Activated CD8-positive, alpha-beta memory T cell treated with anti-CD3 and anti-CD28 coated beads, Interleukin-2, amount 10 ng/mL, durations not matched to agents 7 days and 5 days (primary cell): Measurements from ENCODE around the gene NPBWR2. TPM values are rescaled to one million over a fixed set of nuclear protein-coding genes. Genes with fewer than 3 reads are reported as not detected.
A peak's percentile ranks its signal among the peaks of the same experiment; 100 is the strongest.

Source experiments
- ATAC-seq: fragments of 150-1000 bp; cut with Tn5 transposase; one replicate; pipeline ENCODE4 v1.10.0; 2021; ENCODE audit warnings: moderate library complexity
- CTCF ChIA-PET: fragments of 350-600 bp; sonication (Branson Sonifier 250); formaldehyde crosslinking; loops from one replicate; lab custom pipeline; 2021; ENCODE audit warnings: antibody characterized with exemption; lab: Charles Lee
- DNase-seq: peaks from one replicate; pipeline ENCODE4 v3.0.0-alpha.2; 2020
- H3K27ac Mint-ChIP-seq: one replicate; pipeline ENCODE4 v1.8.0; 2021; ENCODE audit warnings: mild to moderate bottlenecking, mixed read lengths
- H3K27me3 Mint-ChIP-seq: one replicate; pipeline ENCODE4 v1.8.0; 2021; ENCODE audit warnings: mixed read lengths
- H3K36me3 Mint-ChIP-seq: one replicate; pipeline ENCODE4 v1.8.0; 2021; ENCODE audit warnings: mild to moderate bottlenecking, mixed read lengths
- H3K4me1 Mint-ChIP-seq: one replicate; pipeline ENCODE4 v1.8.0; 2021; ENCODE audit warnings: mixed read lengths
- H3K4me3 Mint-ChIP-seq: one replicate; pipeline ENCODE4 v1.8.0; 2021; ENCODE audit warnings: mild to moderate bottlenecking, moderate library complexity, mixed read lengths
- H3K9me3 Mint-ChIP-seq: one replicate; pipeline ENCODE4 v1.8.0; 2022; ENCODE audit warnings: low read depth, mixed read lengths
- total RNA-seq, 2 experiments: library from RNA; stranded (reverse); gene quantifications; one replicate each; pipeline ENCODE4 v1.2.3, GENCODE V29; 2021

The NPBWR2 gene
- total RNA-seq, 2 experiments from 2014 or later = not detected

GRCh38 chr20:64079273-64080012 lies 27.9 kb downstream of the NPBWR2 start, which contains the start of gene RGS19:
Gene RGS19 (minus strand): TSS chr20:64079518. CDS start chr20:64076886, 2,632 bp downstream.
- peaks cover 40% of the 10 kb centered on the region for H3K4me1 Mint-ChIP-seq
- peaks cover 17% of the 10 kb centered on the region for H3K36me3 Mint-ChIP-seq
- H3K4me3 Mint-ChIP-seq = peak within 1 kb of the TSS; percentile 87
- ATAC-seq (peak; percentile 52), DNase-seq (peak; percentile 85)
- CTCF ChIA-PET = interaction anchor here (1.0 to 8.4 kb wide), 9 partner anchors 12 to 542 kb away, joined by 5 to 110 read pairs (median 8); partner anchors contain the start of genes PRPF6 and PTK6
- peak within 1 kb of the TSS; percentile 88 for H3K27ac Mint-ChIP-seq
- H3K27me3 Mint-ChIP-seq = peaks cover 12% of the 10 kb centered on the region
- H3K9me3 Mint-ChIP-seq = no peaks in the 10 kb centered on the region

GRCh38 chr20:64078934-64079272 lies 28.5 kb downstream of the NPBWR2 start:
- CTCF ChIA-PET = interaction anchor here (0.5 to 8.4 kb wide), 10 partner anchors 12 to 541 kb away, joined by 3 to 110 read pairs (median 7); partner anchors contain the start of genes PRPF6 and PTK6
- ATAC-seq (no peak), DNase-seq (no peak)
- Mint-ChIP-seq H3K27me3 (peaks cover 8% of the 10 kb centered on the region), H3K9me3 (no peaks in the 10 kb centered on the region), H3K36me3 (peaks cover 21% of the 10 kb centered on the region), H3K27ac (peak overlapping the region; percentile 88), H3K4me3 (peak overlapping the region; percentile 87), H3K4me1 (peaks cover 41% of the 10 kb centered on the region)

- Mint-ChIP-seq H3K9me3 (no peaks in the 10 kb centered on the region), H3K36me3 (peaks cover 24% of the 10 kb centered on the region), H3K4me1 (peaks cover 43% of the 10 kb centered on the region), H3K4me3 (peak overlapping the region; percentile 87), H3K27ac (peak overlapping the region; percentile 88), H3K27me3 (peaks cover 6% of the 10 kb centered on the region)
- CTCF ChIA-PET = interaction anchor here (0.7 to 8.4 kb wide), 11 partner anchors 8 to 541 kb away, joined by 3 to 110 read pairs (median 5); partner anchors contain the start of genes LIME1, PRPF6 and PTK6
- peak; percentile 59 for ATAC-seq
- DNase-seq = peak; percentile 89
Measured at GRCh38 chr20:64077876-64078551, 29.4 kb downstream of the NPBWR2 start.

GRCh38 chr20:64077541-64077875 lies 29.9 kb downstream of the NPBWR2 start:
- Mint-ChIP-seq H3K27ac (peak overlapping the region; percentile 88), H3K27me3 (peaks cover 4% of the 10 kb centered on the region), H3K4me1 (peaks cover 43% of the 10 kb centered on the region), H3K4me3 (peak overlapping the region; percentile 87), H3K9me3 (no peaks in the 10 kb centered on the region), H3K36me3 (peaks cover 24% of the 10 kb centered on the region)
- ATAC-seq (no peak), DNase-seq (no peak)
- CTCF ChIA-PET = interaction anchor here (0.7 to 8.4 kb wide), 10 partner anchors 9 to 341 kb away, joined by 3 to 110 read pairs (median 6); partner anchors contain the start of genes LIME1 and PRPF6

- Mint-ChIP-seq H3K9me3 (no peaks in the 10 kb centered on the region), H3K4me3 (peak overlapping the region; percentile 87), H3K27ac (peak overlapping the region; percentile 88), H3K36me3 (peaks cover 26% of the 10 kb centered on the region), H3K27me3 (peaks cover 4% of the 10 kb centered on the region), H3K4me1 (peaks cover 43% of the 10 kb centered on the region)
- ATAC-seq = peak; percentile 9
- CTCF ChIA-PET = interaction anchor here (6.6 kb wide), 1 partner anchor 10 kb away, joined by 63 read pairs; no protein-coding TSS in a partner anchor
- peak; percentile 79 for DNase-seq
Measured at GRCh38 chr20:64077094-64077493, 30.3 kb downstream of the NPBWR2 start.

- peaks cover 41% of the 10 kb centered on the region for H3K4me1 Mint-ChIP-seq
- no peak for ATAC-seq
- peak overlapping the region; percentile 87 for H3K4me3 Mint-ChIP-seq
- H3K9me3 Mint-ChIP-seq = no peaks in the 10 kb centered on the region
- H3K27ac Mint-ChIP-seq = peak overlapping the region; percentile 88
- no peak for DNase-seq
- CTCF ChIA-PET = interaction anchor here (0.7 to 6.6 kb wide), 4 partner anchors 9 to 349 kb away, joined by 3 to 63 read pairs (median 6); no protein-coding TSS in a partner anchor
- H3K36me3 Mint-ChIP-seq = peaks cover 26% of the 10 kb centered on the region
- H3K27me3 Mint-ChIP-seq = no peaks in the 10 kb centered on the region
Measured at GRCh38 chr20:64076061-64076997, 31.0 kb downstream of the NPBWR2 start.

GRCh38 chr20:64075556-64075955 lies 31.8 kb downstream of the NPBWR2 start:
- no peak overlapping the region for H3K4me3 Mint-ChIP-seq
- CTCF ChIA-PET = interaction anchor here (0.7 to 6.6 kb wide), 3 partner anchors 8 to 37 kb away, joined by 3 to 63 read pairs (median 7); no protein-coding TSS in a partner anchor
- no peak overlapping the region for H3K27ac Mint-ChIP-seq
- H3K4me1 Mint-ChIP-seq = peaks cover 38% of the 10 kb centered on the region
- no peaks in the 10 kb centered on the region for H3K27me3 Mint-ChIP-seq
- peaks cover 26% of the 10 kb centered on the region for H3K36me3 Mint-ChIP-seq
- no peak for ATAC-seq
- no peak for DNase-seq
- no peaks in the 10 kb centered on the region for H3K9me3 Mint-ChIP-seq

- Mint-ChIP-seq H3K36me3 (peaks cover 26% of the 10 kb centered on the region), H3K4me1 (peaks cover 35% of the 10 kb centered on the region), H3K27ac (no peak overlapping the region), H3K27me3 (no peaks in the 10 kb centered on the region), H3K4me3 (no peak overlapping the region), H3K9me3 (no peaks in the 10 kb centered on the region)
- DNase-seq (no peak), ATAC-seq (no peak)
- CTCF ChIA-PET = interaction anchor here (0.7 to 6.6 kb wide), 3 partner anchors 8 to 36 kb away, joined by 3 to 63 read pairs (median 7); no protein-coding TSS in a partner anchor
Measured at GRCh38 chr20:64074963-64075362, 32.4 kb downstream of the NPBWR2 start.

- peaks cover 35% of the 10 kb centered on the region for H3K4me1 Mint-ChIP-seq
- H3K27ac Mint-ChIP-seq = no peak overlapping the region
- H3K27me3 Mint-ChIP-seq = no peaks in the 10 kb centered on the region
- peaks cover 26% of the 10 kb centered on the region for H3K36me3 Mint-ChIP-seq
- no peak overlapping the region for H3K4me3 Mint-ChIP-seq
- CTCF ChIA-PET = interaction anchor here (2.4 kb wide), 1 partner anchor 35 kb away, joined by 7 read pairs; no protein-coding TSS in a partner anchor
- DNase-seq (no peak), ATAC-seq (no peak)
- H3K9me3 Mint-ChIP-seq = no peaks in the 10 kb centered on the region
Measured at GRCh38 chr20:64074184-64074789, 33.1 kb downstream of the NPBWR2 start.

- Mint-ChIP-seq H3K9me3 (no peaks in the 10 kb centered on the region), H3K36me3 (peaks cover 22% of the 10 kb centered on the region), H3K27me3 (no peaks in the 10 kb centered on the region), H3K4me3 (no peak overlapping the region), H3K27ac (peak overlapping the region; percentile 23), H3K4me1 (peaks cover 35% of the 10 kb centered on the region)
- ATAC-seq (no peak), DNase-seq (no peak)
- CTCF ChIA-PET = interaction anchor here (1.3 kb wide), 1 partner anchor 93 kb away, joined by 4 read pairs; the partner anchor contains the start of gene PRPF6
Measured at GRCh38 chr20:64073476-64074183, 33.7 kb downstream of the NPBWR2 start.

GRCh38 chr20:64072498-64073063 lies 34.8 kb downstream of the NPBWR2 start:
- H3K4me1 Mint-ChIP-seq = peaks cover 44% of the 10 kb centered on the region
- no peak overlapping the region for H3K4me3 Mint-ChIP-seq
- peaks cover 18% of the 10 kb centered on the region for H3K36me3 Mint-ChIP-seq
- ATAC-seq (no peak), DNase-seq (no peak)
- peak overlapping the region; percentile 32 for H3K27ac Mint-ChIP-seq
- no peaks in the 10 kb centered on the region for H3K9me3 Mint-ChIP-seq
- CTCF ChIA-PET = interaction anchor here (0.6 to 1.4 kb wide), 5 partner anchors 8 to 92 kb away, joined by 3 to 4 read pairs (median 3); partner anchors contain the start of genes PRPF6 and TCEA2
- H3K27me3 Mint-ChIP-seq = no peaks in the 10 kb centered on the region
